NCI-H2029 (cell line): ENCODE measurements around the gene MYO1D.

Source experiments
- DNase-seq: peaks from one replicate; lab custom pipeline; 2025; lab: John Stamatoyannopoulos, UW

Gene MYO1D

DNA sequence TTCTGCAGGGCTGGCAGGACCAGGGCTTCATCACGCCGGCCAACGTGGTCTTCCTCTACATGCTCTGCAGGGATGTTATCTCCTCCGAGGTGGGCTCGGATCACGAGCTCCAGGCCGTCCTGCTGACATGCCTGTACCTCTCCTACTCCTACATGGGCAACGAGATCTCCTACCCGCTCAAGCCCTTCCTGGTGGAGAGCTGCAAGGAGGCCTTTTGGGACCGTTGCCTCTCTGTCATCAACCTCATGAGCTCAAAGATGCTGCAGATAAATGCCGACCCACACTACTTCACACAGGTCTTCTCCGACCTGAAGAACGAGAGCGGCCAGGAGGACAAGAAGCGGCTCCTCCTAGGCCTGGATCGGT, 388.8 kb downstream of the MYO1D start:
- no peak for DNase-seq

DNA sequence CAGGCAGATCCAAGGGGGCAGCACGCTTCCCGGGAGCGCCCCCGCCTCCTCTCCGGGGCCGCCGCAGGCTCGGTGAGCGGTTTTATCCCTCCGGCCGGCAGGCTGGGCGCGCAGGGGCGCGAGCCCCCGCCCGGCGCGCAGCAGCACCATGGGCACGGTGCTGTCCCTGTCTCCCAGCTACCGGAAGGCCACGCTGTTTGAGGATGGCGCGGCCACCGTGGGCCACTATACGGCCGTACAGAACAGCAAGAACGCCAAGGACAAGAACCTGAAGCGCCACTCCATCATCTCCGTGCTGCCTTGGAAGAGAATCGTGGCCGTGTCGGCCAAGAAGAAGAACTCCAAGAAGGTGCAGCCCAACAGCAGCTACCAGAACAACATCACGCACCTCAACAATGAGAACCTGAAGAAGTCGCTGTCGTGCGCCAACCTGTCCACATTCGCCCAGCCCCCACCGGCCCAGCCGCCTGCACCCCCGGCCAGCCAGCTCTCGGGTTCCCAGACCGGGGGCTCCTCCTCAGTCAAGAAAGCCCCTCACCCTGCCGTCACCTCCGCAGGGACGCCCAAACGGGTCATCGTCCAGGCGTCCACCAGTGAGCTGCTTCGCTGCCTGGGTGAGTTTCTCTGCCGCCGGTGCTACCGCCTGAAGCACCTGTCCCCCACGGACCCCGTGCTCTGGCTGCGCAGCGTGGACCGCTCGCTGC, 389.3 kb downstream of the MYO1D start:
- no peak for DNase-seq

DNA sequence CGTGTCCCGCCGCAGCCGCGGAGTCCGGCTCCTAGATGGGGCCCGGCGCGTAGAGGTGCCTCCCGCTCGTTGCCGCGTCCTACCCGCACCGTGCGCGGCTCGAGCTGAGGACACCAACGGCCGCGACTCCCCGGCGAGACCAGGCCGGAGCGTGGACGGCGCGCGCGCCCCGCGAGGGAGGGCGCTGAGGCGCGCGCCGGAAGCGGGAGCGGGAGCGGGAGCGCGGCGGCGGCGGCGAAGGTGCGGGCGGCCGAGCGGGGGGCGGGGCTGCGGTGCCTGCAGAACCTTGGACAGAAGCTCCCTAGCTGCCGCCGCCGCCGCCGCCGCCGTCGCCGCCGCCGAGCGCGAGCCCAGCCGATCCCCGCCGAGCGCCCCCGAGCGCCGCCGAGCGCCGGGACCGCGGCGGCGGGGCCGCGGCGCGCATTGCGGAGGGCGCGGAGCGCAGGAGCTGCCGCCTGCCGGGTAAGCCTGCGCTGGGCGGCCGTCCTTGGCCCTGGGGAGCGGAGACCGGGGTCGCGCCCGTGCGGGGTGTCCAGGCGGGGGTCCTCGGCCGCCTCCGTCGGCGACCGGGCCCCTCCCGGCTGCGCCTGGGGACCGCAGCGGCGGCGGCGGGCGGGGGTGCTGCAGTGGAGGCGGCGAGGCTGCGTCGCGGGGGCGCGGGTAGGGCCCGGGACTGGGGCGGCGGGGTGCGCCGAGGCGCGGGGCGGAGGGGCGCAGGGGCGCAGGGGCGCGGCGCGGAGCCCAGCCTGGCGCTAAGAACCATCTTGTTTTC, 390.0 kb downstream of the MYO1D start, which contains the start of gene CDK5R1:
CDK5R1 (plus strand) TSS at position 293 of the 772 bp plus-strand sequence. CDS start 628 bp downstream, outside the sequence.
- peak; percentile 57 for DNase-seq

DNA sequence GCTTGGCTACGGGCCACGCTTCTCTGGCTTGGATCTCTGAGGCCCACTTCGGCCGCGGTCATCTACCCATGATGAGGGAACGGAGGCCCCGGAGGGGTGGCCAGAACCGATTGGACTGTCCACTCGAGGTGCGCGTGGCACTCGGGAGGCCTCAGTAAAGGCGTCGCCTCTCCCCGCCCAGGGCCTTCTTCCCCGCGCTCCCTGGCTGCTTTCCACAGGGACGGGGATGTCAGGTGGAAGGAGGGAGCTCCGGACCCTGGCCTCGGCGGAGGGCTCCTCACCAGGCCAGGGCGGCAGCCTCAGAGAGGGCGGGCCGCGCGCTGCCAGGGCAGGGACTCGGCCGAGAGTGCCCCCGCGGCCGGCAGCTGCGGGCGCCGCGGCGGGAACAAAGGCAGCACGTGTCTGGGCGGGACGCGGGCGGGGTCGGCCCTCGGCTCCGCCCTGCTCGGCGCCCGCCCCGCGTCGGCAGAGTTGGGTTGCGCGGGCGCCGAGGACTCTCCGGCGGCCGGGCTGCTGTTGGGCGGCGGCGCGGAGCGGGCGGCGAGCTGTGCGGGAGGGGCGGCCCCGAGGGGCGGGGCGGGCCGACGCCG, 390.7 kb downstream of the MYO1D start:
- peak; percentile 74 for DNase-seq

DNA sequence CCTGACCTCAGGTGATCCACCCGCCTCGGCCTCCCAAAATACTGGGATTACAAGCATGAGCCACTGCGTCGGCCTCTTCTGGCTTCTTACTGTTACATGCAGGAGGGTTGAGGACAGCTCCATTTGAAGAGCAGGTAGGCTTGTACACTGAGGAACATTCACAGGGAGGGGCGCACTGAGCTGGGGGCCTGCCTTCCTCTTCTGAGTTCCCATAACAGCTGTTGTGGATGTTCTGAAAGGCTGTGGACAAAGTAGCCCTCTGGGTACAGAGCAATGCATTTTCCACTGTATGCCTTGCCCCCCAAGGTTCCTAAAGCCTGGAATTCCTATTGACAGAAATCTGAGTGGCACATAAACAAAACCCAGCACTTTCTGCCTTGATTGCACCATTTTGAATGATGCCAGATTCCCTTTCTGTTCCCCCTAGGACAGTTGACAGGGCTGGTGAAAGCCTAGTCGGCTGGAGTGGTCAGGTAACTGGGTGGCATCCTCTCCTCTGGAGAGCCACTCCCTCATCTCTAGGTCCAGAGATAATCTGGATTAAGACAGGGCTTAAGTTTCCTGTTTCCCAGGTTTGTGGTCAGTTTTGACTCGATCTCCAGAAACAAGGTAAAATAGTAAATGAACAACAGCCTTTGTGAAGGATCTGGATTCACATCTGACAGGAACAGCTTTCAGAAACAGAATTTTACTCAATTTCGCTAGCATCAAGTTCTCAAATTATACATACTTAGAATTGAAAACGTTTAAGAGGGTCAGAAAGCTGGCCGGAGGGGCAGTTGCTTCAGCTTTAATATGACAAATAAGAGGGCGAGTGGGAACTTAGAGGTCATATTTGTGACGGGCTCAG, 391.4 kb downstream of the MYO1D start:
- no peak for DNase-seq

DNA sequence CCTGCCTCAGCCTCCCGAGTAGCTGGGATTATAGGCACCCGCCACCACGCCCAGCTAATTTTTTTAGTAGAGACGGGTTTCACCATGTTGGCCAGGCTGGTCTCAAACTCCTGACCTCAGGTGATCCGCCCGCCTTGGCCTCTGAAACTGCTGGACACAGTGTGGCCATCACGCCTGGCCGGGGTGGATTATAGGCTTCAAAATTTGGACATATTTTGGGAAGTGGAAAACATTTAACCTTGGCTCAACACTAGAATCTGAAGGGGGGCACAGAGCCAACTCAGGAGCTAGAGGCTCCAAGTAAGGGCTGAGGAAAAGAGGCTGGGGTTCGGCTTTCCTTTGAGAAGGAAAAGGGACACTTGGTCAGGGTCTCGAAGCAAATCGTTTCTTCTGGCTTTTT, 392.3 kb downstream of the MYO1D start:
- DNase-seq = no peak

DNA sequence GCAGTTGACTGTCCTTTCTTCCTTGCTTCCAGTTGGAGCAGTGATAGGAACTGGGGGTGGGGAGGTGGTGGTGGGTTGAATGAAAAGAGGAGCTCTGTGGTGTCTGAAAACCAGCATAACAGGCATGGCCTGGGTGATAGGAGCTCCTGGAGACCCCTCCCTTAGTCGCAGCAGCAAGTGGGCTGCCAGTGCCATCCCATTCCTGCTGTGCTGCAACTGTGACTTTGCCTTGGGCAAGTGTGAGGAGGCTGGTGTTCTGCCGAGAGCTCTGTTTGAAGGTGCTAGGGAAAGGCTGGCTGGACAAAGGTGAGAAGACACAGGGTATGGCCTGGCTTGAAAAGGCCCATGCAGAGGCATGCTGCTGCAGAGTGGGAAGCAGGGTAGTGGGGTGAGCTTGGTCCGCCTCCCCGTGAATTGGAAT, 392.9 kb downstream of the MYO1D start:
- DNase-seq = no peak

DNA sequence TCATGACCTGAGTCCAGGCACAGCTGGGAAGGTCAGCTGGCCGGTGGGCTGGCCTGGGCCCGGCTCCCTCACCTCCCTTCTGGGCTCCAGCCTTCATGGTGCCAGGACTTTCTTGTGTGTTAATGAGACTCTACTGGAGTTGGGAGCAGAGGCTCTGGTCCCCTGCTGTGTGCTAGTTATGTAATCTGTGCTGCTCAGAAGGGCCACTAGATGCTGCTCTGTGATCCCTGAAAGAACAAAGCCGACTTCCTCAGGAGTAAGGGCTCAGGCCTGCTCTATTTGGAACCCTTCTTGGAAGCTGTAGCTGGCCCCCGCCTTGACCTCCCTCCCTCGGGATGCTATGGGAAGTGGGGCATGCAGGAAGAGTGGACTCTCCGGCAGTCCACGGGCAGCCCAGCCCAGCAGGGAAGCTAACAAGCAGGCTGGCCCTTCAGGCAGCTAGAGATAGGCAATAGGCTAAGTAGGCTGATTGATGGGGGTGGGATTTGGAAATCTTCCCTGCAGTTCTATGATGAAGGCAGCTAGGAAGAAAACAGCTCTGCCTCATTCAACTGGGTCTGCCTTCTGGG, 393.4 kb downstream of the MYO1D start:
- peak; percentile 37 for DNase-seq

DNA sequence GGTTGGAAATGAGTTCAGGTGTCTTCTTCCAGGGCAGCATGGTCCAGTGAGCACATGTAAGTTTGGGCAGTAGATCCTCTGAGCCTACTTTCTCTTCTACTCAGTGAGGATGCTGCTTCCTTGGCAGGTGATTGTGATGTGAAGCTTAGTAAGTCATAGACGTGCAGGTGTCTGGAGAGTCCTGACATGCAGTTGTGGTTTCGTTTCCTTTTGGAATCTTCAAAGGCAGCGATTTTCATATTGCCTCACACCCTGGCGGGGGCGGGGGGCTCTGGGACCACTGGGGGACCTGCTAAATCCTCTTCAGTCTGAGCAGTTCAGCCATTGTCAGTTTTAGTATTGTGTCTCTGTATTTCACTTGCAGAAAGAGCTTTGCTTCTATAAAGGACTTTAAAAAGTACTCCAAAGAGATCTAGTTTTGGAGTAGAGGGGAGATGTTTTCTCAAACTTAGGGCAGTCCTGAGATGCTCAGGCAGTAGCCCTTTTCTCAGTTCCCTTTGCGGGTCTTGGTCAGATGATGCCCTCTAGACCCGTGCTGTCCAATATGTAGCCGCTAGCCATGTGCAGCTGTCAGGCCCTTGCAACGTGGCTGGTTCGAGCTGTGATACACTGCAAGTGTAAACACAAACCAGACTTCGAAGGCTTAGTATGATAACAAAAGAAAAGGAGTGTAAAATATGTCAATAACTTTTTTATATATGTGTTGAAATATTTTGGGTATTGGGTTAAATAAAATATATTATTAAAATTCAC, 394.2 kb downstream of the MYO1D start:
- no peak for DNase-seq

DNA sequence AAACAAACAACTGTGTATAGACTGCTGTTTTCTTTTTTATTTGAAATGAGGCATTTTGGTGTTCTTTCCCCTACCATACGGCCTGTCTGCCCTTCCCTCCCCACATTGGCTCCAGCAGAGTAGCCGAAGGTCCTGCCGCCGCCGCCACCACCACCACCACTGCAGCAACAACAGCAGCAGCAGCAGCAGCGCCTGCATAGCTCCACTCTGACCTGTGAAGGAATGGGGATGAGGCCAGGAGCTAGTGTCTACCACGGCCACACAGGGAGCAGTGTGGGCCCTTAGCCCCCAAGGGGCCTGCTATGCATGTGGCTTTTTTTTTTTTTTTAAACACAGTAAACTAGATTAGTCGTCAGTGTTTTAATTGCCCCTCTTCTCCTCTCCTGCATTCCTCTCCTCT, 395.7 kb downstream of the MYO1D start:
- DNase-seq = no peak

DNA sequence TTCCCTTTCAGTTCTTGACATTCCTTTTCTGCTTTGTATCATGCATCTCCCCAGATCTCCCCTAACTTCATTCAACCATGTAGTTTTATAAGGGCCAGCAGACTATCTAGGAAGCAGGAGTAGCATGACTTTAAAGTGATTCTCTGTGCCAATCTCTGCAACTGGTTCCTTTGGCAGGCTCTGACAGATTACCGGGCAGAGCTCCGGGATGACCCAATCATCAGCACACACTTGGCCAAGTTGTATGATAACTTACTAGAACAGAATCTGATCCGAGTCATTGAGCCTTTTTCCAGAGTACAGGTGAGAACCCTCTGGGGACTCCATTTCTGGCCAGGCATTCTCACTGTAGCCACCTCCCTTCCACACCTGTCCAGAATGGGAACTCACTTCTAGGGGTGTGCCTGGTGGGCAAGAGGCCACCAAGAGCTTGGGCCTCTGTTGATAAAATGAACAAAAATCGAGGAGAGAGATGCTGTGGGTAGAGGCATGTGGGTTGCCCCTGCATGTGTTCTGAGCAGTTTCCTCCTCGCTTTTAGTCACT, 397.8 kb downstream of the MYO1D start:
- no peak for DNase-seq

DNA sequence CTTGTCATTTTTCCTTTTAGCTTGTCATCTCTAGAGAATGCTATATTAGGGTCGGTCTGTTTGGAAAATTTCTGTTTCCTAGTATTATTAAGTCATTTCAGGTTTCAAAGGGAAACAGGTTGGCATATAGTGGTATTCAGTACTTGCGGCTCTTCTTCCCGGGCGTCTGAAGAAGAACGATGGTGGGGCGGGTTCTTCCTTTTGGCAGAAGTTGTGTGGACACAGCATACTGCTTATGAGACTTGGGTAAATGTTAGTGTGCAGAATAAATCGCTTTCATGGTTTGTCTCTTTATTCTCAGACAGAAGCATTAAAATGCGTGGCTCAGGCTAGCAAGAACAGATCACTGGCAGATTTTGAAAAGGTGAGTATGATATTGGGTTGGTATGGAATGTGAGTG, 399.7 kb downstream of the MYO1D start:
- DNase-seq = no peak

DNA sequence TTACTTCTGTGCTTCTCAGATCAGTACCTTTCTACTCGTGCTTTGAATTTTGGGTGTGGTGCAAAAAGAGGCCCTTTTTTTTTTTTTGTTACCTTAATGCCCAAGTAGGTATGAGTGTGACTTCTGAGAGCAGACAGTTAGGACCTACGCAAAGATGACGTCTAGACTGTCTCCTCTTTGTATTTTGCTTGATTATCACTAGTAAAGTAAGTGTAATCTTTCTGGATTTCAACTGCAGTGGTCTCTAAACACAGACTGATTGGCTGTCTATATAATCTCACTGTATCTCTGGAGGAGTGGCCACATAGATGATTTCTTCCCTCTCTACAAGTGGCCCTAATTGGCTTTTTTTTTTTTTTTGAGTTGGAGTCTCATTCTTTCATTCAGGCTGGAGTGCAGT, 401.7 kb downstream of the MYO1D start:
- no peak for DNase-seq

DNA sequence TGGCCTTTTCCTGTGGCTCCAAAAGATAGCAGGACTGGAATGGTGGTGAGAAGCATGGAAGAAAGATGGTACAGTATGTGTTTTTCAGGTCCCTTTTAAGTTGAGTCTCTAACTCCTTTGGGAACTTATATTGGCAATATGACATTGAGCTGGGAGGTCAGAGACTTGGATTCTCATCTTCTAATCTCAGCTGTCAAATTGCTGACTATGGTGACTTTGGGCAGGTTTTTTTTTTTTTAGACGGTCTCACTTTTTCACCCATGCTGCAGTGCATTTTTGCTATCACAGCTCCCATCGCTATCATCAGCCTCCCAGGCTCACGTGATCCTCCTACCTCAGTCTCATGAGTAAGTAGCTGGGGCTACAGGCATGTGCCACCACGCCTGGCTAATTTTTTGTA, 405.3 kb downstream of the MYO1D start:
- DNase-seq = no peak

DNA sequence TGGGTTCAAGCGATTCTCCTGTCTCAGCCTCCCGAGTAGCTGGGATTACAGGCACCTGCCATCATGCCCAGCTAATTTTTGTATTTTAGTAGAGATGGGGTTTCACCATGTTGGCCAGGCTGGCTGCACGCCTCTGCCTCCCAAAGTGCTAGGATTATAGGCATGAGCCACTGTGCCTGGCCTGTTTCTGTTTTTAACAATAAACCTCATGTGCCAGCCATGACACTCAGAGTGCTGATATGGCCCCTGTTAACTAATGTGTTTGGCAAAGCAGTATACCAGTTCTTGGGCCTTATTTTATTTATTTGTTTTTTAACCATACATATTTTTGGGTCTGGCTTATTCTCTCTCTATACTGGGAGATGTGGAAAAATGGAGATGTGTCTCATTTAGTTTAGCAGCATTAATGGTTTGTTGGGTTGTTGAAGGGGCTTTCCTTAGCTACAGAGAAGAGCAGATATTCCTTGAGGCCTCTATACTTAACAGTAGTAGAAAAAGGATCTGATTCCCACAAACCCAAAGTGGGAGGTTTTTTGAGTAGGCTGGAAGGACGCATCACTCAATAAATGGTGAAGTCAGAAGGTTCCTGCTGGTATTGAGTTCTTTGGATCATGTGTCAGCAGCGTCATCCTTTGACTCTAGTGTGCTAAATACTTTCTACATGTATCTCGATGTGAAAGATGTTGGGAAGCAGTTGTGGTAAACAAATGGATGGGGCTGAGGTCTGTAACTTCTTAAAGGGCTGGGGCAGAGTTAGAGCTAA, 406.3 kb downstream of the MYO1D start:
- no peak for DNase-seq

DNA sequence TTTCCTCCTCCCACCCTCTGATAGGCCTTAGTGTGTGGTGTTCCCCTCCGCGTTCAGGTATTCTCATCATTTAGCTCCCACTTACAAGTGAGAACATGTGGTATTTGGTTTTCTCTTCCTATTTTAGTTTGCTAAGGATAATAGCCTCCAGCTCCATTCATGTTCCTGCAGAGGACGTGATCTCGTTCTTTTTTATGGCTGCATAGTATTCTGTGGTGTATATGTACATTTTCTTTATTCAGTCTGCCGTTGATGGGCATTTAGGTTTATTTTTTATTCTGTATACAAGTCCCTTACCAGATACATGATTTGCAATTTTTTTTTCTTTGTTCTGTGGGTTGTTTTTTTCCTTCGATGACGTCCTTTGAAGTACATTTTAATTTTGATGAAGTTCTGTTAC, 409.0 kb downstream of the MYO1D start:
- DNase-seq = no peak

DNA sequence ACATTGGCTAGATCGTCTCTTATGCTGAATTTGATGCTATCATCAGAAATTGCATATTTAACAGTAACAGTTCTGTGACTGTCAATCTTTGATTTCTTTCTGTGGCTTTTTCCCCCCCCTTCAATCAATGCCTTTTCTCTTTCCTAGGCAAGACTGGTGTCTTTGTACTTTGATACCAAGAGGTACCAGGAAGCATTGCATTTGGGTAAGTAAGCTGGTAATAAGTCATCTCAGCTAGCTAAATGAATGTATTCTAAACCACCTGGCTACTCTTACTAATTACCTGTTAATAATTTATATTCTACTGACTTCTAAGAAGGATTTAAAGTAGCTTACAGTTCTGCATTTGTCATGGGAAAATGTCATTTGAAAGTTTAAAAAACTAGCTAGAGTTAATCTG, 412.6 kb downstream of the MYO1D start:
- DNase-seq = no peak

DNA sequence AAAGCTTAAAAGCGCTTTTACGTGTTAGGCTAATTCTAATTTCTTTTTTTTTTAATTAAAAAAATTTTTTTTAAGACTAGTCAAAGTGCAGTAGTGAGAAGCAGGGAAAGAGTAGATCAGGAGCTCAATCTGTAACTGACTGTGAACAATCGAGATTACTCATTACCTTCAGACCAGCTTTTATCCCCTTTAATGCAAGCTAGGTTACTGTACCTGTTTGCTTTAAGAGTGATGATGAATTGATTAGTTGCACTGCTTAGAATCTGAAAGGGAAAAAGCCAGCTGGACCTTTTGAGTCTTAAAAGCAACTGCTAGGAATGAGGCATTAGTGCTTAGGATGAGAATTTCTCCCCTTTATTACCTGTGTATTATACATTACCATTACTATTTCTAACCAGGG, 413.6 kb downstream of the MYO1D start:
- DNase-seq = no peak

DNA sequence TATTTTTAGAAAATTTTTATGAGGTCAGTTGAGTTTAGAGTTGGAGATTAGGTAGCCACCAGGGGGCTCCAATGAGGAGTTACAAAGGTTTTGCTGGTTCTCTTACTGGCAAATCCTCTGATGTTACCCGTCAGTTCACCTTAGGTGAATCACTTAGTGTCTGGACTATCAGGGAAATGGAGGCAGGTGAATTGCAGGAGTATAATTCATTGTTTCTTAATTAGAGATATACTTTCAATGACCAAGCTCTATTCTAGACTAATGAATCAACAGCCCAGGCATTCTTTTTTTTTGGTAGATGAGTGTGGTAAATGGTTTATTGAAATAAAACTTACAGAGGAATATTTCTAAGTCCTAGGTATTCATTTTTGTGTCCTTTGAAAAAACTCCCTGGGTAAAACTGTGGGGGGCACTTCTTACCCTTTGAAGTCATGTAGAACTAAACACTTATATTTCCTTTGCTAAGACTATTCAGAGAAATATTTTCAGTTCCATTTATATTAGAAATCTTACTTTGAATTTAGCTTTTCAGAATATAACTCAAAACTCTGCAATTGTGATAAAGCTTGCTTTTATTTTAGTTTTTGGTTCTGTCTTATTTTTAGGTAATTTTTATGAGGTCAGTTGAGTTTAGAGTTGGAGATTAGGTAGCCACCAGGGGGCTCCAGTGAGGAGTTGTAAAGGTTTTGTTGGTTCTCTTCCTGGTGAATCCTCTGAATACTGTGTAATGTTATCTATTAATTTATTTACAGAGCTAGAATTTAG, 414.9 kb downstream of the MYO1D start:
- peak; percentile 9 for DNase-seq
